Prostate gland (tissue), 2 donors: ENCODE data around the gene NR2C1.

Source experiments
- POLR2A ChIP-seq: fragments of 450-650 bp; IDR thresholded peaks from one replicate; pipeline ENCODE4 v1.6.1; 2016; ENCODE audit warnings: antibody characterized with exemption, mild to moderate bottlenecking
- POLR2AphosphoS5 ChIP-seq: sonication (generic); formaldehyde crosslinking; IDR thresholded peaks from one replicate; pipeline ENCODE4 v1.6.1; 2017; ENCODE audit warnings: antibody characterized with exemption
- TF ChIP-seq, protein P1 (sequence below), 4 experiments: fragments of 200-600 bp in 2 of 4; fragments of 450-650 bp in 2 of 4; sonication (generic) in 2 of 4; IDR thresholded peaks; 1 replicate in 3 of 4; 2 replicates in 1 of 4; pipeline ENCODE4 v1.5.1; 2016 to 2019; ENCODE audit warnings: antibody characterized with exemption in 4 of 4, mild to moderate bottlenecking in 2 of 4, moderate library complexity in 2 of 4

DNA sequence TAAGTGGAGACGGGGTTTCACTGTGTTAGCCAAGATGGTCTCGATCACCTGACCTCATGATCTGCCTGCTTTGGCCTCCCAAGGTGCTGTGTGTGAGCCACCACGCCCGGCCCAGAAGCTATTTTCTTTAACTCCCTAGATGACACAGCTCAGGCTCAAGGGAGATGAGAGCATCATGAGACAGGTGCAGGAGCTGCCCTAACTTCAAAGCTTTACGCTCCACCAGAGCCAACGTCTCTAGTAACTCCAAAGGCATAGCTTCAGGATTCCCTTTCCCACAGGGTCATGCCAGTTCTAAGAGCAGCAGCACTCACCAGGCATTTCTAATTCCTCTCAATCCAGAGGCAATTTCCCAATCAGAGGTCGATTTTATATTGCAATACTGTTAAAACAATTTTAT, 91.0 kb downstream of the NR2C1 start:
- TF ChIP-seq, protein P1, sequence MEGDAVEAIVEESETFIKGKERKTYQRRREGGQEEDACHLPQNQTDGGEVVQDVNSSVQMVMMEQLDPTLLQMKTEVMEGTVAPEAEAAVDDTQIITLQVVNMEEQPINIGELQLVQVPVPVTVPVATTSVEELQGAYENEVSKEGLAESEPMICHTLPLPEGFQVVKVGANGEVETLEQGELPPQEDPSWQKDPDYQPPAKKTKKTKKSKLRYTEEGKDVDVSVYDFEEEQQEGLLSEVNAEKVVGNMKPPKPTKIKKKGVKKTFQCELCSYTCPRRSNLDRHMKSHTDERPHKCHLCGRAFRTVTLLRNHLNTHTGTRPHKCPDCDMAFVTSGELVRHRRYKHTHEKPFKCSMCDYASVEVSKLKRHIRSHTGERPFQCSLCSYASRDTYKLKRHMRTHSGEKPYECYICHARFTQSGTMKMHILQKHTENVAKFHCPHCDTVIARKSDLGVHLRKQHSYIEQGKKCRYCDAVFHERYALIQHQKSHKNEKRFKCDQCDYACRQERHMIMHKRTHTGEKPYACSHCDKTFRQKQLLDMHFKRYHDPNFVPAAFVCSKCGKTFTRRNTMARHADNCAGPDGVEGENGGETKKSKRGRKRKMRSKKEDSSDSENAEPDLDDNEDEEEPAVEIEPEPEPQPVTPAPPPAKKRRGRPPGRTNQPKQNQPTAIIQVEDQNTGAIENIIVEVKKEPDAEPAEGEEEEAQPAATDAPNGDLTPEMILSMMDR (IDR thresholded peaks at IDR 0.05), result no peak
- no peak for TF ChIP-seq POLR2A
- TF ChIP-seq POLR2AphosphoS5, result no peak
